Suprapubic skin (tissue), 4 donors: ENCODE measurements around the gene TOMM40. TPM values are rescaled to one million over a fixed set of nuclear protein-coding genes. Genes with fewer than 3 reads are reported as not detected.
A peak's percentile ranks its signal among the peaks of the same experiment; 100 is the strongest.
"Not testable (repeated sequence)": the region's sequence is repeated elsewhere in the genome, so short reads cannot be mapped to it uniquely, and the experiment has no call there.

ENCODE experiments used
- DNase-seq, 2 donors: peaks; one replicate each; pipeline ENCODE4 v3.0.0-alpha.2; 2019; ENCODE audit warnings: low spot score in 2 of 2
- H3K27ac ChIP-seq: fragments of 200-600 bp; sonication (generic); one replicate; pipeline ENCODE4 v1.5.1; 2019
- H3K27me3 ChIP-seq: fragments of 200-600 bp; sonication (generic); one replicate; pipeline ENCODE4 v1.5.1; 2019
- H3K36me3 ChIP-seq: fragments of 200-600 bp; sonication (generic); one replicate; pipeline ENCODE4 v1.5.1; 2019
- H3K4me1 ChIP-seq: fragments of 200-600 bp; sonication (generic); one replicate; pipeline ENCODE4 v1.5.1; 2019
- H3K4me3 ChIP-seq: fragments of 200-600 bp; sonication (generic); one replicate; pipeline ENCODE4 v1.5.1; 2019; ENCODE audit warnings: mild to moderate bottlenecking
- H3K9me3 ChIP-seq: fragments of 200-600 bp; sonication (generic); one replicate; pipeline ENCODE4 v1.5.1; 2019
- EP300 ChIP-seq: sonication (generic); formaldehyde crosslinking; IDR thresholded peaks from one replicate; pipeline ENCODE4 v1.6.1; 2017; ENCODE audit warnings: antibody characterized with exemption
- POLR2A ChIP-seq, 2 donors: fragments of 450-650 bp; IDR thresholded peaks; one replicate each; pipeline ENCODE4 v1.6.1; 2017; ENCODE audit warnings: antibody characterized with exemption in 2 of 2, mild to moderate bottlenecking in 2 of 2, moderate library complexity in 2 of 2
- POLR2AphosphoS5 ChIP-seq, 3 donors: sonication (generic); formaldehyde crosslinking; IDR thresholded peaks; one replicate each; pipeline ENCODE4 v1.6.1; 2017; ENCODE audit warnings: antibody characterized with exemption in 3 of 3
- WGBS: methylation state at CpG from one replicate; pipeline ENCODE4 v1.1.5; 2018; 5-methylcytosine and 5-hydroxymethylcytosine counted together
- total RNA-seq, 4 donors: library from RNA; depleted of rRNA; stranded (reverse); fragments of >200 nt; gene quantifications; one replicate each; pipeline ENCODE4 v1.1.0, GENCODE V29; 2016
- TF ChIP-seq, protein P1 (sequence below), 2 donors: fragments of 200-600 bp in 1 of 2; fragments of 450-650 bp in 1 of 2; sonication (generic) in 1 of 2; IDR thresholded peaks; one replicate each; pipeline ENCODE4 v1.5.1; 2016 to 2019; ENCODE audit warnings: antibody characterized with exemption in 2 of 2, mild to moderate bottlenecking in 1 of 2, moderate library complexity in 1 of 2

TOMM40 gene
- total RNA-seq, 4 donors from 2014 or later: 32.7 to 51.9 (median 47.1) TPM

DNA sequence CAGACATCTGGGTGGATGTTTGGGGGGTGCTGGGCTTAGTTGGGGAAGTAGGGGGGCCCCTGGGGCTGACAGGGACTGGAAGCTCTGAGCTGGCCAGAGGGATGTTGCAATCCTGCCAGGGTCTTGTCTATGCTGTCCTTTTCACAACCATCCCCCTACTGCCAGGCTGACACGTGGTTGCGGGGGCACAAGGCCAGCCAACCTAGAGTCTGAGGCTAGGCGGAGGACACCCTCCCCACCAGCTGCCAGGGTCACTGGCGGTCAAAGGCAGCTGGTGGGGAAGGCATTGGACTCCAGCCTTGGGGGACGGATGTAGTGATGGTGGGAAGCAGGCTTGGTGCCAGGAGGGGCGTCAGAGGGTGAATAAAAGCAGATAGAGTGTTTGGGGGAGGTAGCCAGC lies 21.8 kb downstream of the TOMM40 start:
- DNase-seq: no peak
- Histone ChIP-seq H3K36me3 (peaks cover 8% of the 10 kb centered on the region), H3K27ac (no peak overlapping the region), H3K9me3 (no peaks in the 10 kb centered on the region), H3K4me1 (peaks cover 40% of the 10 kb centered on the region), H3K4me3 (no peak overlapping the region), H3K27me3 (no peaks in the 10 kb centered on the region)
- WGBS: 48% methylated on average over 3 of the region's 6 CpGs
- TF ChIP-seq POLR2A (IDR thresholded peaks at IDR 0.05): no peak
- no peak for TF ChIP-seq EP300
- TF ChIP-seq POLR2AphosphoS5 (IDR thresholded peaks at IDR 0.05): no peak
- TF ChIP-seq, protein P1, sequence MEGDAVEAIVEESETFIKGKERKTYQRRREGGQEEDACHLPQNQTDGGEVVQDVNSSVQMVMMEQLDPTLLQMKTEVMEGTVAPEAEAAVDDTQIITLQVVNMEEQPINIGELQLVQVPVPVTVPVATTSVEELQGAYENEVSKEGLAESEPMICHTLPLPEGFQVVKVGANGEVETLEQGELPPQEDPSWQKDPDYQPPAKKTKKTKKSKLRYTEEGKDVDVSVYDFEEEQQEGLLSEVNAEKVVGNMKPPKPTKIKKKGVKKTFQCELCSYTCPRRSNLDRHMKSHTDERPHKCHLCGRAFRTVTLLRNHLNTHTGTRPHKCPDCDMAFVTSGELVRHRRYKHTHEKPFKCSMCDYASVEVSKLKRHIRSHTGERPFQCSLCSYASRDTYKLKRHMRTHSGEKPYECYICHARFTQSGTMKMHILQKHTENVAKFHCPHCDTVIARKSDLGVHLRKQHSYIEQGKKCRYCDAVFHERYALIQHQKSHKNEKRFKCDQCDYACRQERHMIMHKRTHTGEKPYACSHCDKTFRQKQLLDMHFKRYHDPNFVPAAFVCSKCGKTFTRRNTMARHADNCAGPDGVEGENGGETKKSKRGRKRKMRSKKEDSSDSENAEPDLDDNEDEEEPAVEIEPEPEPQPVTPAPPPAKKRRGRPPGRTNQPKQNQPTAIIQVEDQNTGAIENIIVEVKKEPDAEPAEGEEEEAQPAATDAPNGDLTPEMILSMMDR (IDR thresholded peaks at IDR 0.05): no peak

DNA sequence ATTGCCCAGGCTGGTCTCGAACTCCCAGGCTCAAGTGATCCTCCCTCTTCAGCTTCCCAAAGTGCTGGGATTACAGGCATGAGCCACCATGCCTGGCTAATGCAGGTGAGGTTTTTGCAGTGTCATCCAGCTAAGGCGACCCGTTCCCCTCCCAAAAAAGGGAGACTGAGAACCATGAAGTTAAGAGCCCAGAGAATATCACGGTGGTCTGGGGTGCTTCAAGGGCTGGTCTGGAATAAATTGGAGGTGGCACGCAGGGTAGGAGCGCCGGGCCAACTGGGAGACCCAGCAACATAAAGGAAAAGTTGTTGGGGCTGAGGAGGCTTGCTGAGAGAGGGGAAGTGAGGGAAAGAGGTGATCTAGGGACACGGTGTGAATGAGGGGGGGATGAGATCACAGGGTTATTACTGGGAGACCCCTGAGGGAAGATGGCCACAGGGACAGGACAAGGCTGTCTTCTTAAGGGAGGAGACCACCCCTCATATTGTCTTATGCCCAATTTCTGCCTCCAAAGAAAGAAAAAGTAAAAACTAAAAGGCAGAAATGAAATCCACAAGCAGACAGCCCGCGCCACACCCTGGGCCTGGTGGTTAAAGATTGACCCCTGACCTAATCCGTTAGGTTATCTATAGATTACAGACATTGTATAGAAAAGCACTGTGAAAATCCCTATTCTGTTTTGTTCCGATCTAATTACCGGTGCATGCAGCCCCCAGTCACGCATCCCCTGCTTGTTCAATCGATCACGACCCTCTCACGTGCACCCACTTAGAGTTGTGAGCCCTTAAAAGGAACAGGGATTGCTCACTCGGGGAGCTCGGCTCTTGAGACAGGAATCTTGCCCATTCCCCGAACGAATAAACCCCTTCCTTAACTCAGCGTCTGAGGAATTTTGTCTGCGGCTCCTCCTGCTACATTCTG lies 22.7 kb downstream of the TOMM40 start:
- H3K36me3 ChIP-seq, H3K4me3 ChIP-seq, H3K27me3 ChIP-seq, DNase-seq, H3K9me3 ChIP-seq, H3K27ac ChIP-seq: not testable (repeated sequence)
- peaks cover 40% of the 10 kb centered on the region for H3K4me1 ChIP-seq
- WGBS: 61% methylated on average over 23 of the region's 23 CpGs

DNA sequence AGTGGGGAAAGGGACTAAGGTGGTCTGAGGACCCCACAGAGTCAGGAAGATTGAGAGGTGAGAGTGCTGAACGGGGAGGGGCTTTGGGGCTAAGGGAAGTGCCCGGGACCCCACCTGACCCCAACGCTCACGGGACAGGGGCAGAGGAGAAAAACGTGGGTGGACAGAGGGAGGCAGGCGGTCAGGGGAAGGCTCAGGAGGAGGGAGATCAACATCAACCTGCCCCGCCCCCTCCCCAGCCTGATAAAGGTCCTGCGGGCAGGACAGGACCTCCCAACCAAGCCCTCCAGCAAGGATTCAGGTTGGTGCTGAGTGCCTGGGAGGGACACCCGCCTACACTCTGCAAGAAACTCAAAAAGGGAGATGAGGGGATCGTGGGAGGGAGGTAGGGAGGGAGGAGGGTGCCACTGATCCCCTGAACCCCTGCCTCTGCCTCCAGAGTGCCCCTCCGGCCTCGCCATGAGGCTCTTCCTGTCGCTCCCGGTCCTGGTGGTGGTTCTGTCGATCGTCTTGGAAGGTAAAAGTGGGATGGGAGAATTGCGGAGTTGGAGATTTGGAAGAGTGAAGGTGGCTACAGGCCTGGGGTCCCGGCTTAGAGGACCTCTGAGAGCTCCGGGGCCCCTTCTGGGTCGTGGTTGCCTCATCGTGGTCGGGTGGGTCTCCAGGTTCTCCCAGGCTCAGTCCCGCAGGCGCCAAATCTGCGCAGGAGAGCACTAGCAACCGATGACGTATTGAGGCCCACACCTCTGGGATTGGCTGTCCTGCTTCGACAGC lies 23.6 kb downstream of the TOMM40 start, which contains the start of gene APOC1:
APOC1 (plus strand) TSS at position 176 of the 774 bp plus-strand sequence; CDS start at position 460, 284 bp downstream.
- peaks cover 39% of the 10 kb centered on the region for H3K4me1 ChIP-seq
- H3K9me3 ChIP-seq, H3K27me3 ChIP-seq, H3K36me3 ChIP-seq: not testable (repeated sequence)
- peak within 1 kb of the TSS; percentile 48 for H3K4me3 ChIP-seq
- 12% methylated on average over 25 of the region's 28 CpGs for WGBS
- peak; percentile 92 to 93 for DNase-seq
- H3K27ac ChIP-seq: peak within 1 kb of the TSS; percentile 23

DNA sequence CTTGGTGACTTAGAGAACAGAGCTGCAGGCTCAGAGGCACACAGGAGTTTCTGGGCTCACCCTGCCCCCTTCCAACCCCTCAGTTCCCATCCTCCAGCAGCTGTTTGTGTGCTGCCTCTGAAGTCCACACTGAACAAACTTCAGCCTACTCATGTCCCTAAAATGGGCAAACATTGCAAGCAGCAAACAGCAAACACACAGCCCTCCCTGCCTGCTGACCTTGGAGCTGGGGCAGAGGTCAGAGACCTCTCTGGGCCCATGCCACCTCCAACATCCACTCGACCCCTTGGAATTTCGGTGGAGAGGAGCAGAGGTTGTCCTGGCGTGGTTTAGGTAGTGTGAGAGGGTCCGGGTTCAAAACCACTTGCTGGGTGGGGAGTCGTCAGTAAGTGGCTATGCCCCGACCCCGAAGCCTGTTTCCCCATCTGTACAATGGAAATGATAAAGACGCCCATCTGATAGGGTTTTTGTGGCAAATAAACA lies 33.2 kb downstream of the TOMM40 start:
- TF ChIP-seq POLR2A (IDR thresholded peaks at IDR 0.05) (no peak), EP300 (no peak), POLR2AphosphoS5 (IDR thresholded peaks at IDR 0.05) (no peak)
- TF ChIP-seq, protein P1 (IDR thresholded peaks at IDR 0.05): no peak
- no peaks in the 10 kb centered on the region for H3K27me3 ChIP-seq
- WGBS: 75% methylated on average over 8 of the region's 8 CpGs
- no peak for DNase-seq
- no peak overlapping the region for H3K27ac ChIP-seq
- H3K36me3 ChIP-seq: no peaks in the 10 kb centered on the region
- H3K4me1 ChIP-seq: peaks cover 29% of the 10 kb centered on the region
- no peak overlapping the region for H3K4me3 ChIP-seq
- H3K9me3 ChIP-seq: no peaks in the 10 kb centered on the region

DNA sequence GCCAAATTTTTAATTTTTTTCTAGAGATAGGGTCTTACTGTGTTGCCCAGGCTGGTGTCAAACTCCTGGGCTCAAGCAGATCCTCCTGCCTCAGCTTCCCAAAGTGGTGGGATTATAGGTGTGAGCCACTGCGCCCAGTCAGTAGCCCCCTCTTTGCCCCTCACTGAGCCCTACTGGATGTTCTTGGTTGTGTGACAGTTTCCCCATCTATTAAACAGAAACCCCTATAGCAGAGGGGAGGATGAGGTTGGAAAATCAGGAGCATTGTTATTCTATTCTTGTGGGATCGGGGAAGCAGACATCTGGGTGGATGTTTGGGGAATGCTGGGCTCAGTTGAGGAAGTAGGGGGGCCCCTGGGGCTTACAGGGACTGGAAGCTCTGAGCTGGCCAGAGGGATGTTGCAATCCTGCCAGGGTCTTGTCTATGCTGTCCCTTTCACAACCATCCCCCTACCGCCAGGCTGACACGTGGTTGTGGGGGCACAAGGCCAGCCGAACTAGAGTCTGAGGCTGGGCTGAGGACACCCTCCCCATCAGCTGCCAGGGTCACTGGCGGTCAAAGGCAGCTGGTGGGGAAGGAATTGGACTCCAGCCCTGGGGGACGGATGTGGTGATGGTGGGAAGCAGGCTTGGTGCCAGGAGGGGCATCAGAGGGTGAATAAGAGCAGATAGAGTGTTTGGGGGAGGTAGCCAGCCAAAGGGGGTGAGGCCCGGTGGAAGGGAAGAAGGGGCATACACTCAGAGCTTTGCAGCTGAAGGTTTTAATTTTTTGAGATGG lies 34.2 kb downstream of the TOMM40 start:
- peak overlapping the region; percentile 38 for H3K27ac ChIP-seq

DNA sequence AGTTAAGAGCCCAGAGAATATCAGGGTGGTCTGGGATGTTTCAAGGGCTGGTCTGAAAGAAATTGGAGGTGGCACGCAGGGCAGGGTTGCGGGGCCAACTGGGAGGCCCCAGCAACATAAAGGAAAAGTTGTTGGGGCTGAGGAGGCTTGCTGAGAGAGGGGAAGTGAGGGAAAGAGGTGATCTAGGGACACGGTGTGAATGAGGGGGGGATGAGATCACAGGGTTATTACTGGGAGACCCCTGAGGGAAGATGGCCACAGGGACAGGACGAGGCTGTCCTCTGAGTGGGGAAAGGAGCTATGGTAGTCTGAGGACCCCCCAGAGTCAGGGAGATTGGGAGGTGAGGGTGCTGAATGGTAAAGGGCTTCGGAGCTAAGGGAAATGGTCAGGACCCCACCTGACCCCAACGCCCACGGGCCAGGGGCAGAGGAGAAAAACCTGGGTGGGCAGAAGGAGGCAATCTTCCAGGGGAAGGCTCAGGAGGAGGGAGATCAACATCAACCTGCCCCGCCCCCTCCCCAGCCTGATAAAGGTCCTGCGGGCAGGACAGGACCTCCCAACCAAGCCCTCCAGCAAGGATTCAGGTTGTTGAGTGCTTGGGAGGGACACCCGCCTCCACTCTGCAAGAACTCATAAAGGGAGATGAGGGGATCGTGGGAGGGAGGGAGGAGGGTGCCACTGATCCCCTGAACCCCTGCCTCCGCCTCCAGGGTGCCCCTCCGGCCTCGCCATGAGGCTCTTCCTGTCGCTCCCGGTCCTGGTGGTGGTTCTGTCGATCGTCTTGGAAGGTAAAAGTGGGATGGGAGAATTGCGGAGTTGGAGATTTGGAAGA lies 35.4 kb downstream of the TOMM40 start:
- peaks cover 29% of the 10 kb centered on the region for H3K4me1 ChIP-seq
- H3K27ac ChIP-seq, H3K9me3 ChIP-seq, H3K36me3 ChIP-seq, H3K27me3 ChIP-seq, DNase-seq: not testable (repeated sequence)
- H3K4me3 ChIP-seq: peak overlapping the region; percentile 37
- WGBS: 52% methylated on average over 14 of the region's 19 CpGs

More for the DNA sequence above, 34.2 kb downstream of the TOMM40 start:
- peak; percentile 90 to 92 for DNase-seq
- no peaks in the 10 kb centered on the region for H3K36me3 ChIP-seq
- H3K9me3 ChIP-seq: no peaks in the 10 kb centered on the region
- 58% methylated on average over 8 of the region's 8 CpGs for WGBS
- H3K4me1 ChIP-seq: peaks cover 29% of the 10 kb centered on the region
- H3K27me3 ChIP-seq: no peaks in the 10 kb centered on the region
- H3K4me3 ChIP-seq: no peak overlapping the region
- TF ChIP-seq POLR2AphosphoS5 (IDR thresholded peaks at IDR 0.05): peak in 2 of 3 donors; percentile 13 to 48
- TF ChIP-seq, protein P1 (IDR thresholded peaks at IDR 0.05): no peak
